SK-N-SH (cell line): Measurements from ENCODE around the gene PLCL2. TPM values are rescaled to one million over a fixed set of nuclear protein-coding genes. Genes with fewer than 3 reads are reported as not detected.

Experiments
- CTCF ChIA-PET: fragments of 300-600, 350-600 bp; formaldehyde crosslinking; extraction: SDS; loops from one replicate; lab custom pipeline; 2021; lab: Yijun Ruan, JAX
- POLR2A ChIA-PET: fragments of 350-600 bp; sonication (Branson Sonifier 250); formaldehyde crosslinking; extraction: SDS; loops from one replicate; lab custom pipeline; 2020; ENCODE audit warnings: antibody characterized with exemption, inconsistent platforms; lab: Yijun Ruan, JAX
- DNase-seq: peaks from one replicate; pipeline ENCODE4 v3.0.0; 2012
- H2AFZ ChIP-seq: fragments of 200-600 bp; sonication (generic); 2 replicates; pipeline ENCODE4 v1.8.1; 2016; ENCODE audit warnings: antibody characterized with exemption, mild to moderate bottlenecking, low read depth
- H3F3A ChIP-seq: fragments of 200-600 bp; sonication (generic); replicated peaks from 2 replicates; pipeline ENCODE3; 2016; ENCODE audit warnings: antibody characterized with exemption, mild to moderate bottlenecking; ENCODE audit not compliant: insufficient read depth
- H3K27ac ChIP-seq, 2 experiments: fragments of 200-500 bp in 1 of 2; fragments of 200-600 bp in 1 of 2; sonication (Bioruptor generic) in 1 of 2; sonication (generic), shearing (Covaris generic) in 1 of 2; 2 replicates each; pipeline versions ENCODE4 v1.5.1 to v1.6.1; 2014 to 2016; ENCODE audit warnings: low read depth in 2 of 2, inconsistent platforms in 1 of 2, low read length in 1 of 2, mild to moderate bottlenecking in 1 of 2, mixed read lengths in 1 of 2
- H3K27me3 ChIP-seq: fragments of 200-600 bp; sonication (generic), shearing (Covaris generic); 2 replicates; pipeline ENCODE4 v1.6.1; 2016; ENCODE audit warnings: mixed run types; ENCODE audit not compliant: insufficient read depth
- H3K36me3 ChIP-seq, 2 experiments: fragments of 200-500 bp in 1 of 2; fragments of 200-600 bp in 1 of 2; sonication (Bioruptor generic) in 1 of 2; sonication (generic) in 1 of 2; replicated peaks in 1 of 2; 2 replicates each; pipeline versions ENCODE3 to v1.5.1; 2014 to 2016; ENCODE audit warnings: low read length in 1 of 2, mild to moderate bottlenecking in 1 of 2; ENCODE audit not compliant: insufficient read depth in 2 of 2, control insufficient read depth in 1 of 2
- H3K4me1 ChIP-seq, 2 experiments: fragments of 200-500 bp in 1 of 2; fragments of 200-600 bp in 1 of 2; sonication (Bioruptor generic) in 1 of 2; sonication (generic), shearing (Covaris generic) in 1 of 2; 2 replicates each; pipeline versions ENCODE4 v1.5.1 to v1.6.1; 2014 to 2016; ENCODE audit warnings: low read depth in 1 of 2, low read length in 1 of 2, mixed run types in 1 of 2; ENCODE audit not compliant: insufficient read depth in 2 of 2, control insufficient read depth in 1 of 2
- H3K4me2 ChIP-seq: fragments of 200-600 bp; sonication (generic), shearing (Covaris generic); 2 replicates; pipeline ENCODE4 v1.6.1; 2017; ENCODE audit warnings: mixed run types
- H3K4me3 ChIP-seq, 2 experiments: fragments of 200-500 bp in 1 of 2; fragments of 200-600 bp in 1 of 2; sonication (Bioruptor generic) in 1 of 2; sonication (generic), shearing (Covaris generic) in 1 of 2; 2 replicates each; pipeline versions ENCODE4 v1.5.1 to v1.8.1; 2014 to 2016; ENCODE audit warnings: low read depth in 2 of 2, inconsistent platforms in 1 of 2, low read length in 1 of 2, mild to moderate bottlenecking in 1 of 2, mixed read lengths in 1 of 2, moderate library complexity in 1 of 2
- H3K79me2 ChIP-seq: fragments of 200-600 bp; sonication (generic); 2 replicates; pipeline ENCODE4 v1.8.1; 2017; ENCODE audit warnings: mild to moderate bottlenecking; ENCODE audit not compliant: insufficient read depth
- H3K9ac ChIP-seq: fragments of 200-600 bp; sonication (generic); 2 replicates; pipeline ENCODE4 v1.6.1; 2017; ENCODE audit warnings: mixed run types
- H3K9me2 ChIP-seq: fragments of 200-600 bp; sonication (generic); 2 replicates; pipeline ENCODE4 v1.6.1; 2017; ENCODE audit warnings: mixed run types
- H3K9me3 ChIP-seq: fragments of 200-600 bp; sonication (generic); 2 replicates; pipeline ENCODE4 v1.6.1; 2017; ENCODE audit warnings: mixed run types, mild to moderate bottlenecking, moderate library complexity
- H4K20me1 ChIP-seq: fragments of 200-600 bp; sonication (generic); 2 replicates; pipeline ENCODE4 v1.6.1; 2017; ENCODE audit warnings: mild to moderate bottlenecking, mixed run types; ENCODE audit not compliant: insufficient read depth
- EP300 ChIP-seq, 2 experiments: IDR thresholded peaks; 2 replicates each; pipeline versions ENCODE4 v1.4.0 to v1.6.1; 2012; ENCODE audit warnings: borderline replicate concordance in 1 of 2, low read depth in 1 of 2, low read length in 1 of 2
- EZH2phosphoT487 ChIP-seq: fragments of 200-600 bp; sonication (generic); IDR thresholded peaks from 2 replicates; pipeline ENCODE4 v1.6.1; 2017; ENCODE audit warnings: low read depth, mixed run types, mild to moderate bottlenecking, antibody characterized with exemption, moderate library complexity, borderline replicate concordance
- FOXM1 ChIP-seq: IDR thresholded peaks from 2 replicates; pipeline ENCODE4 v1.4.0; 2012; ENCODE audit warnings: low read depth, mild to moderate bottlenecking
- MAX ChIP-seq: IDR thresholded peaks from 2 replicates; pipeline ENCODE4 v1.4.0; 2012; ENCODE audit warnings: low read depth
- MXI1 ChIP-seq: IDR thresholded peaks from 2 replicates; pipeline ENCODE4 v1.6.1; 2012; ENCODE audit warnings: mild to moderate bottlenecking, low read depth, low read length, improper control_type of control experiment
- NFIC ChIP-seq: IDR thresholded peaks from 2 replicates; pipeline ENCODE4 v1.4.0; 2012; ENCODE audit warnings: borderline replicate concordance
- POLR2AphosphoS5 ChIP-seq: IDR thresholded peaks from 2 replicates; pipeline ENCODE4 v1.6.1; 2012; ENCODE audit warnings: low read depth, low read length
- RCOR1 ChIP-seq: fragments of 150-350 bp; IDR thresholded peaks from 2 replicates; pipeline ENCODE4 v1.6.1; 2017; ENCODE audit warnings: antibody characterized with exemption, low read length
- SIN3A ChIP-seq: IDR thresholded peaks from 2 replicates; pipeline ENCODE4 v1.6.1; 2012; ENCODE audit warnings: low read depth, mild to moderate bottlenecking, low read length, moderate library complexity, borderline replicate concordance
- SMC3 ChIP-seq: IDR thresholded peaks from 2 replicates; pipeline ENCODE4 v1.6.1; 2012; ENCODE audit warnings: low read depth, low read length, improper control_type of control experiment
- USF2 ChIP-seq: fragments of 150-350 bp; IDR thresholded peaks from 2 replicates; pipeline ENCODE4 v1.6.1; 2017; ENCODE audit warnings: antibody characterized with exemption, low read length, low read depth, borderline replicate concordance
- ZBTB33 ChIP-seq: IDR thresholded peaks from 2 replicates; pipeline ENCODE4 v1.4.0; 2012; ENCODE audit warnings: low read depth, borderline replicate concordance
- WGBS: methylation state at CpG from one replicate; pipeline ENCODE4 v1.1.6; 2017; ENCODE audit warnings: low lambda C conversion rate; 5-methylcytosine and 5-hydroxymethylcytosine counted together
- polyA plus RNA-seq, 3 experiments: library from polyadenylated mRNA; depleted of rRNA; stranded (reverse); fragments of >200 nt; gene quantifications; 2 replicates each; pipeline ENCODE4 v1.2.3, GENCODE V29; 2012

The PLCL2 gene
- polyA plus RNA-seq, 1 of the 3 experiments (the other 2 are of a cell fraction) = 0.85 TPM

GRCh38 chr3:16896094-16896627, 11.4 kb downstream of the PLCL2 start:
- ChIA-PET CTCF (interaction anchor here (1.3 to 1.4 kb wide), 2 partner anchors 10 to 12 kb away, joined by 3 to 9 read pairs; partner anchors contain the start of gene PLCL2), POLR2A (no interaction called here)
- H3F3A ChIP-seq = no peaks in the 10 kb centered on the region
- H3K4me3 ChIP-seq = no peak overlapping the region
- no peak overlapping the region for H3K9ac ChIP-seq
- peaks cover 7% of the 10 kb centered on the region; the same call in 1 of the 2 replicates for H3K9me3 ChIP-seq
- H2AFZ ChIP-seq = no peak overlapping the region
- no peaks in the 10 kb centered on the region for H3K27me3 ChIP-seq
- no peak overlapping the region for H3K27ac ChIP-seq
- peaks cover 0 to 27% of the 10 kb centered on the region in 2 experiments; a peak in 2 of 4 replicates for H3K4me1 ChIP-seq
- no peak overlapping the region for H3K4me2 ChIP-seq
- WGBS = 64% methylated on average over 5 of the region's 5 CpGs
- H3K9me2 ChIP-seq = no peaks in the 10 kb centered on the region
- H3K36me3 ChIP-seq = no peaks in the 10 kb centered on the region
- no peak for DNase-seq
- TF ChIP-seq MAX = no peak
- no peak for TF ChIP-seq ZBTB33
- TF ChIP-seq FOXM1 = no peak
- no peak for TF ChIP-seq MXI1
- H4K20me1 ChIP-seq = no peaks in the 10 kb centered on the region
- H3K79me2 ChIP-seq = peaks cover 4% of the 10 kb centered on the region; the same call in 1 of the 2 replicates

GRCh38 chr3:16896820-16897219, 12.1 kb downstream of the PLCL2 start:
- ChIA-PET POLR2A (no interaction called here), CTCF (interaction anchor here (1.3 to 1.4 kb wide), 2 partner anchors 10 to 13 kb away, joined by 3 to 9 read pairs; partner anchors contain the start of gene PLCL2)
- H4K20me1 ChIP-seq = no peaks in the 10 kb centered on the region
- peaks cover 4% of the 10 kb centered on the region; the same call in 1 of the 2 replicates for H3K79me2 ChIP-seq
- H3K4me2 ChIP-seq = no peak overlapping the region
- no peak overlapping the region for H3K9ac ChIP-seq
- DNase-seq = no peak
- H3K36me3 ChIP-seq = no peaks in the 10 kb centered on the region
- no peak overlapping the region for H2AFZ ChIP-seq
- TF ChIP-seq EZH2phosphoT487 (no peak), SMC3 (no peak), NFIC (no peak), SIN3A (no peak), RCOR1 (no peak), USF2 (no peak), EP300 (IDR thresholded peaks at IDR 0.05; ENCODE audit: borderline replicate concordance in 1 of 2, low read depth in 1 of 2, low read length in 1 of 2) (no peak), POLR2AphosphoS5 (no peak)
- no peaks in the 10 kb centered on the region for H3K27me3 ChIP-seq
- no peak overlapping the region for H3K27ac ChIP-seq
- no peaks in the 10 kb centered on the region for H3F3A ChIP-seq
- peaks cover 7% of the 10 kb centered on the region; the same call in 1 of the 2 replicates for H3K9me3 ChIP-seq
- peaks cover 0 to 31% of the 10 kb centered on the region in 2 experiments; a peak in 2 of 4 replicates for H3K4me1 ChIP-seq
- 87% methylated on average over 4 of the region's 5 CpGs for WGBS
- no peaks in the 10 kb centered on the region for H3K9me2 ChIP-seq
- H3K4me3 ChIP-seq = no peak overlapping the region
